ENCODE results near the gene GOLGA8B. TPM values are rescaled to one million over a fixed set of nuclear protein-coding genes. Genes with fewer than 3 reads are reported as not detected.

Gene GOLGA8B
- total RNA-seq, 2 experiments from 2014 or later: 71.7 to 125 TPM

DNA sequence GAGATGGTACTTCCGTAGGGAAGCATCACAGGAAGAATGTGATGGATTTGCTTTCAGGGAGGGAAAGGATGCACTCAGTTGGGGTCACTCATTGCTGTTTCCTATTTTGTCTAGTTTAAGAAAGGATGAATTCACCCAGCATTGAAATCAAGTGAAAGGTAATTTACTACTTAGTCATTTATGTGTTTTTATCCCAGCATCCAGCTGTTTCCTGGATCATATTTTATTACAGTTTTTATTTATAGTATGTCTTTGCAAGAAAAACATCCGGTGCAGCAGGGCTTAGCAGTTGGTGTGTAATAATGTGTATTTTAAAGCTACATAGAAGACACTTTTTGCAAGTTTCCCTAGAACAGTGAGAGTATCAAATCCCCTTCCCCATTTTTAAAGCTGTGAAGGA, 37.4 kb upstream of the GOLGA8B start:
- TF ChIP-seq EZH2phosphoT487 (IDR thresholded peaks at IDR 0.05; ENCODE audit: borderline replicate concordance, low read depth, low read length): no peak
- TF ChIP-seq, protein P1, sequence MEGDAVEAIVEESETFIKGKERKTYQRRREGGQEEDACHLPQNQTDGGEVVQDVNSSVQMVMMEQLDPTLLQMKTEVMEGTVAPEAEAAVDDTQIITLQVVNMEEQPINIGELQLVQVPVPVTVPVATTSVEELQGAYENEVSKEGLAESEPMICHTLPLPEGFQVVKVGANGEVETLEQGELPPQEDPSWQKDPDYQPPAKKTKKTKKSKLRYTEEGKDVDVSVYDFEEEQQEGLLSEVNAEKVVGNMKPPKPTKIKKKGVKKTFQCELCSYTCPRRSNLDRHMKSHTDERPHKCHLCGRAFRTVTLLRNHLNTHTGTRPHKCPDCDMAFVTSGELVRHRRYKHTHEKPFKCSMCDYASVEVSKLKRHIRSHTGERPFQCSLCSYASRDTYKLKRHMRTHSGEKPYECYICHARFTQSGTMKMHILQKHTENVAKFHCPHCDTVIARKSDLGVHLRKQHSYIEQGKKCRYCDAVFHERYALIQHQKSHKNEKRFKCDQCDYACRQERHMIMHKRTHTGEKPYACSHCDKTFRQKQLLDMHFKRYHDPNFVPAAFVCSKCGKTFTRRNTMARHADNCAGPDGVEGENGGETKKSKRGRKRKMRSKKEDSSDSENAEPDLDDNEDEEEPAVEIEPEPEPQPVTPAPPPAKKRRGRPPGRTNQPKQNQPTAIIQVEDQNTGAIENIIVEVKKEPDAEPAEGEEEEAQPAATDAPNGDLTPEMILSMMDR (conservative IDR thresholded peaks at IDR 0.05; ENCODE audit: low read length): no peak
- no peak for DNase-seq (ENCODE audit: low spot score)
- intact Hi-C loops (cut with micrococcal nuclease; ENCODE audit: unreplicated experiment): loop anchor here (10.0 kb wide), 1 partner anchor 304 kb away; no protein-coding TSS in a partner anchor
- Histone ChIP-seq H3K36me3 (ENCODE audit: insufficient read depth, low read length) (no peaks in the 10 kb centered on the region), H3K9me2 (ENCODE audit: insufficient read depth, low read length) (no peaks in the 10 kb centered on the region), H3K9me3 (ENCODE audit: low read length) (no peaks in the 10 kb centered on the region), H3K4me1 (ENCODE audit: insufficient read depth, low read length, poor library complexity, severe bottlenecking) (peaks cover 6% of the 10 kb centered on the region), H3K79me2 (ENCODE audit: insufficient read depth, low read depth, low read length) (no peaks in the 10 kb centered on the region), H2AFZ (ENCODE audit: low read length) (no peak overlapping the region), H3K4me3 (ENCODE audit: low read depth, low read length, poor library complexity, severe bottlenecking) (no peak overlapping the region), H3K4me2 (ENCODE audit: low read length) (no peak overlapping the region), H3K27ac (ENCODE audit: low read depth, low read length, poor library complexity, severe bottlenecking) (no peak overlapping the region), H4K20me1 (ENCODE audit: insufficient read depth, low read length) (no peaks in the 10 kb centered on the region)
- no TSS peak for BruUV-seq (replicated peaks)
- ChIA-PET CTCF (ENCODE audit: unreplicated experiment) (no interaction called here), POLR2A (interaction anchor here (1.3 kb wide), 1 partner anchor 11 kb away, joined by 6 read pairs; no protein-coding TSS in a partner anchor)

DNA sequence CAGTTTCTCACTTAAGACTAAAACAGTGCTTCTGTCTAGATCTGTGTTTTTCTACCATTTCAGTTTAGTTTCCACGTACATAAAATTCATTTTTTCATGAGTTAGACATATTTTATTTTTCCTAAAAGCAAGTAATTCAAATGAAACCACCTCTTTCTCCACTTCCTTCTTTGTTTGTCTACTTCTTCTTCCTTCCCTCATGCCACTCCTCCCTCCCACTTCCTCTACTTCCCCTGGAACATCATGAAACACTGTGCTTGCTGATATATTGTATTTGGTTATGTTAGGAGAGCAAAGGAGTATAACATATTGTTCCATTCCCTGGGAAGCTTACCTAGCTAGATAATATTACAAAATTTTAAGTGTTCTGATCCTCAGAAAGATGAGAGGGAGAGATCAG, 36.7 kb upstream of the GOLGA8B start:
- Histone ChIP-seq H3K79me2 (ENCODE audit: insufficient read depth, low read depth, low read length) (no peaks in the 10 kb centered on the region), H3K36me3 (ENCODE audit: insufficient read depth, low read length) (no peaks in the 10 kb centered on the region), H3K4me2 (ENCODE audit: low read length) (no peak overlapping the region), H4K20me1 (ENCODE audit: insufficient read depth, low read length) (no peaks in the 10 kb centered on the region), H3K9me2 (ENCODE audit: insufficient read depth, low read length) (no peaks in the 10 kb centered on the region), H3K4me3 (ENCODE audit: low read depth, low read length, poor library complexity, severe bottlenecking) (no peak overlapping the region), H3K4me1 (ENCODE audit: insufficient read depth, low read length, poor library complexity, severe bottlenecking) (peaks cover 6% of the 10 kb centered on the region), H3K9me3 (ENCODE audit: low read length) (no peaks in the 10 kb centered on the region), H3K27ac (ENCODE audit: low read depth, low read length, poor library complexity, severe bottlenecking) (no peak overlapping the region), H2AFZ (ENCODE audit: low read length) (no peak overlapping the region)
- no peak for TF ChIP-seq EZH2phosphoT487 (IDR thresholded peaks at IDR 0.05; ENCODE audit: borderline replicate concordance, low read depth, low read length)
- TF ChIP-seq, protein P1 (conservative IDR thresholded peaks at IDR 0.05; ENCODE audit: low read length): no peak
- intact Hi-C loops (cut with micrococcal nuclease; ENCODE audit: unreplicated experiment): loop anchor here (10.0 kb wide), 1 partner anchor 305 kb away; no protein-coding TSS in a partner anchor
- BruUV-seq (replicated peaks): no TSS peak
- POLR2A ChIA-PET: no interaction called here
- DNase-seq (ENCODE audit: low spot score): no peak
- CTCF ChIA-PET (ENCODE audit: unreplicated experiment): no interaction called here

DNA sequence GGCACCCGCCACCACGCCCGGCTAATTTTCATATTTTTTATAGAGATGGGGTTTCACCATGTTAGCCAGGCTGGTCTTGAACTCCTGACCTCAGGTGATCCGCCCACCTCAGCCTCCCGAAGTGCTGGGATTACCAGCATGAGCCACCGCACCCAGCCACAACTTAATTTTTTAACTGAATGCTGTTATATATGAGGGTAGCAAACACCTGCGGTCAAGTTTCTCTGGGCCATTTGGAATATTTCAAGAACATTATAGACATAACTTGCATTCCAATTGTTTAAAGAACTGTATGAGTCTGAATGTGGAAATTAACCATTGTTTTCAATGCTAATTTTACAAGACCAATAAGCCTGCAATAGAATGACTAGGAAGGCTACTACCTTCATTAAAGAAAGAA, 35.7 kb upstream of the GOLGA8B start:
- Histone ChIP-seq H3K79me2 (ENCODE audit: insufficient read depth, low read depth, low read length) (no peaks in the 10 kb centered on the region), H3K4me2 (ENCODE audit: low read length) (no peak overlapping the region), H2AFZ (ENCODE audit: low read length) (no peak overlapping the region), H3K4me3 (ENCODE audit: low read depth, low read length, poor library complexity, severe bottlenecking) (no peak overlapping the region), H3K36me3 (ENCODE audit: insufficient read depth, low read length) (no peaks in the 10 kb centered on the region), H3K27ac (ENCODE audit: low read depth, low read length, poor library complexity, severe bottlenecking) (no peak overlapping the region), H3K9me2 (ENCODE audit: insufficient read depth, low read length) (no peaks in the 10 kb centered on the region), H3K9me3 (ENCODE audit: low read length) (no peaks in the 10 kb centered on the region), H4K20me1 (ENCODE audit: insufficient read depth, low read length) (no peaks in the 10 kb centered on the region), H3K4me1 (ENCODE audit: insufficient read depth, low read length, poor library complexity, severe bottlenecking) (peaks cover 6% of the 10 kb centered on the region)
- POLR2A ChIA-PET: interaction anchor here (1.1 kb wide), 1 partner anchor 157 kb away, joined by 3 read pairs; no protein-coding TSS in a partner anchor
- no TSS peak for BruUV-seq (replicated peaks)
- DNase-seq (ENCODE audit: low spot score): no peak
- CTCF ChIA-PET (ENCODE audit: unreplicated experiment): no interaction called here
- TF ChIP-seq, protein P1 (conservative IDR thresholded peaks at IDR 0.05; ENCODE audit: low read length): no peak
- TF ChIP-seq EZH2phosphoT487 (IDR thresholded peaks at IDR 0.05; ENCODE audit: borderline replicate concordance, low read depth, low read length): no peak
- intact Hi-C loops (cut with micrococcal nuclease; ENCODE audit: unreplicated experiment): no loop called here

Data from OCI-LY7 (cell line).